DOHH2 (cell line): ENCODE results near the gene QSOX2.

Experiments
- H3F3A ChIP-seq: fragments of 200-600 bp; sonication (generic), shearing (Covaris generic); 2 replicates; pipeline ENCODE4 v1.6.0; 2016; ENCODE audit warnings: antibody characterized with exemption, mild to moderate bottlenecking; ENCODE audit not compliant: control insufficient read depth, insufficient read depth
- H3K27ac ChIP-seq: fragments of 200-600 bp; sonication (generic); 2 replicates; pipeline ENCODE4 v1.5.1; 2014; ENCODE audit warnings: low read depth, mild to moderate bottlenecking, low read length, moderate library complexity
- H3K27me3 ChIP-seq: fragments of 200-600 bp; sonication (generic); 2 replicates; pipeline ENCODE4 v1.6.1; 2014; ENCODE audit warnings: mild to moderate bottlenecking, low read length, mixed read lengths; ENCODE audit not compliant: control insufficient read depth
- H3K36me3 ChIP-seq: fragments of 200-600 bp; sonication (generic); 2 replicates; pipeline ENCODE4 v1.6.1; 2014; ENCODE audit warnings: mild to moderate bottlenecking, low read length, moderate library complexity, mixed read lengths; ENCODE audit not compliant: control insufficient read depth
- H3K4me1 ChIP-seq: fragments of 200-600 bp; sonication (generic); 2 replicates; pipeline ENCODE4 v1.6.1; 2014; ENCODE audit warnings: mild to moderate bottlenecking, low read length, mixed read lengths; ENCODE audit not compliant: control insufficient read depth
- H3K4me2 ChIP-seq: fragments of 200-600 bp; sonication (generic); 2 replicates; pipeline ENCODE4 v1.6.0; 2014; ENCODE audit warnings: mild to moderate bottlenecking, low read length, moderate library complexity
- H3K4me3 ChIP-seq: fragments of 200-600 bp; sonication (generic); 2 replicates; pipeline ENCODE4 v1.5.1; 2014; ENCODE audit warnings: mild to moderate bottlenecking, low read length, mixed read lengths
- H3K79me2 ChIP-seq: fragments of 200-600 bp; sonication (generic); 2 replicates; pipeline ENCODE4 v1.6.1; 2014; ENCODE audit warnings: mild to moderate bottlenecking, low read length, mixed read lengths; ENCODE audit not compliant: control insufficient read depth
- H3K9me2 ChIP-seq: fragments of 200-600 bp; sonication (generic); replicated peaks from 2 replicates; pipeline ENCODE4 v1.6.1; 2014; ENCODE audit warnings: mild to moderate bottlenecking, low read length, mixed read lengths; ENCODE audit not compliant: control insufficient read depth
- H3K9me3 ChIP-seq: fragments of 200-600 bp; sonication (generic); 2 replicates; pipeline ENCODE4 v1.6.1; 2014; ENCODE audit warnings: antibody characterized with exemption, low read length, mixed read lengths; ENCODE audit not compliant: control insufficient read depth, insufficient read depth
- H4K20me1 ChIP-seq: fragments of 200-600 bp; sonication (generic); 2 replicates; pipeline ENCODE4 v1.6.0; 2014; ENCODE audit warnings: low read depth, mild to moderate bottlenecking, antibody characterized with exemption, low read length, moderate library complexity; ENCODE audit not compliant: control insufficient read depth, insufficient read depth
- EZH2phosphoT487 ChIP-seq: fragments of 200-600 bp; sonication (generic); IDR thresholded peaks from 2 replicates; pipeline ENCODE4 v1.6.1; 2017; ENCODE audit warnings: borderline replicate concordance, mild to moderate bottlenecking, antibody characterized with exemption, low read length, moderate library complexity, mixed read lengths
- TF ChIP-seq, protein P1 (sequence below): fragments of 200-600 bp; sonication (generic); IDR thresholded peaks from one replicate; pipeline ENCODE4 v1.5.1; 2014; ENCODE audit warnings: antibody characterized with exemption, mild to moderate bottlenecking, low read depth, low read length; ENCODE audit not compliant: poor library complexity, severe bottlenecking

Gene QSOX2

DNA sequence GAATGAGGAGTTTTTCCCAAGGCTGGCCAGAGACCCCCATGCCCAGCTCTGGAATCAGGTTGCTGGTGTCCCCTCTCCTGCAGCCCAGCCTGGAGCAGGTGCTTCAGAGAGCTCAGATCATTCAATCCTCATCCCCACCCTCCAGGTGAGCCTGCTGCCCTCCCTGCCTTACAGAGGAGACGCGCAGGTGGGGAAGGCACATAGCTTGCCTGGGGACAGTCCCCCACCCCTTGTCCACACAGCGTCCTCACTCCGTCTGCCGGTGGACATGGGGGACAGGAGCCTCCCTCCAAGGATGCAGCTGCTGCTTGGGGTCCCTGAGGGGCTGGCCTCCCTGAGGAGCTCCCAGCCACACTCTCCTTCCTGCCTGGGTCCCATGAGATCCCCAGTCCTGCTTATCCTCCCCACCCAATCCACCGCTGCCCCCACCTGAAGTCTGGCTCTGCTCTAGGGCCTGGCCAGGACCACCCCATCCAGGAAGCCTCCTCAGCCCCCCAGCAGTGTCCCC is 17.1 kb upstream of the QSOX2 start:
- TF ChIP-seq EZH2phosphoT487 = no peak
- TF ChIP-seq, protein P1, sequence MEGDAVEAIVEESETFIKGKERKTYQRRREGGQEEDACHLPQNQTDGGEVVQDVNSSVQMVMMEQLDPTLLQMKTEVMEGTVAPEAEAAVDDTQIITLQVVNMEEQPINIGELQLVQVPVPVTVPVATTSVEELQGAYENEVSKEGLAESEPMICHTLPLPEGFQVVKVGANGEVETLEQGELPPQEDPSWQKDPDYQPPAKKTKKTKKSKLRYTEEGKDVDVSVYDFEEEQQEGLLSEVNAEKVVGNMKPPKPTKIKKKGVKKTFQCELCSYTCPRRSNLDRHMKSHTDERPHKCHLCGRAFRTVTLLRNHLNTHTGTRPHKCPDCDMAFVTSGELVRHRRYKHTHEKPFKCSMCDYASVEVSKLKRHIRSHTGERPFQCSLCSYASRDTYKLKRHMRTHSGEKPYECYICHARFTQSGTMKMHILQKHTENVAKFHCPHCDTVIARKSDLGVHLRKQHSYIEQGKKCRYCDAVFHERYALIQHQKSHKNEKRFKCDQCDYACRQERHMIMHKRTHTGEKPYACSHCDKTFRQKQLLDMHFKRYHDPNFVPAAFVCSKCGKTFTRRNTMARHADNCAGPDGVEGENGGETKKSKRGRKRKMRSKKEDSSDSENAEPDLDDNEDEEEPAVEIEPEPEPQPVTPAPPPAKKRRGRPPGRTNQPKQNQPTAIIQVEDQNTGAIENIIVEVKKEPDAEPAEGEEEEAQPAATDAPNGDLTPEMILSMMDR = no peak
- Histone ChIP-seq H4K20me1 (no peaks in the 10 kb centered on the region), H3K4me2 (no peak overlapping the region), H3K9me2 (no peaks in the 10 kb centered on the region), H3K9me3 (no peaks in the 10 kb centered on the region), H3K27ac (no peak overlapping the region), H3K4me1 (peaks cover 10% of the 10 kb centered on the region), H3K79me2 (no peaks in the 10 kb centered on the region), H3K36me3 (no peaks in the 10 kb centered on the region), H3K27me3 (no peaks in the 10 kb centered on the region), H3F3A (no peaks in the 10 kb centered on the region), H3K4me3 (no peak overlapping the region)

DNA sequence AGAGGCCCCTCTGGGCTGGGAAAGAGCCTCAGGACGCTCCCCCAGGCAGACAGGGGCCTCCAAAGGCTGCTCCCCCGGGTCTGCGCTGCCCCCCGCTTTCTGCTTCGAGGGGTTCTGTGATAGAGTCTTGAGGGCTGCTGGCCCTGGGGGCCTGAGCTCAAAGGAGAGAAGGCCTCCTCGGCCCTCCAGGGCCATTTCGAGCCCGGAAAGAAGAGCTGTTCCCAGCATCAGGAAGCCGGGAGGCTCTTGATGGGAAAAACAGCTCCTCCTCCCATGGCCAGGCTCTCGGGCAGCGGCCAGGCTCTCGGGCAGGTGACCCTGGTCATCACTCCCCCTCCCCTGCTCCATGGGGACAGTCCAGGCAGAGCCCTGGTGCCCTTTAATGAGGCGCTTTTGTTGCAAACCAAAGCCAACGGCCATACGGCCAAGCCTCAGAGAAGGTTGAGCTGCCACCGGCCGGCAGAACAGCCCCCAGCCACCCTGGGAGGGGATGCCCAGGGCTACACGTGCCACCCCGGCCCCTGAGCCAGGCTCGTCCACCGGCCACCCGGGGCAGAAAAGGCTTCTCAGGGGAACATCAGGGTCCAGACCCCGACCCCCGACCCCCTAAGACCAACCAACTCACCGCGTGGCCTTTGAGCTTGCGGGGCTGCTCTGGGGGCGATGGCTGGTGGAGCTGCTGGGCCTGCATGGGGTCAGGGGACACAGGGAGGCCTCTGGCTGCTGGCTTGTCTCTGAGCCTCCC is 16.2 kb upstream of the QSOX2 start:
- Histone ChIP-seq H4K20me1 (no peaks in the 10 kb centered on the region), H3K27me3 (no peaks in the 10 kb centered on the region), H3K9me3 (no peaks in the 10 kb centered on the region), H3K4me1 (peaks cover 4% of the 10 kb centered on the region), H3K36me3 (no peaks in the 10 kb centered on the region), H3K9me2 (no peaks in the 10 kb centered on the region), H3K79me2 (no peaks in the 10 kb centered on the region), H3K4me2 (no peak overlapping the region), H3F3A (no peaks in the 10 kb centered on the region), H3K4me3 (no peak overlapping the region), H3K27ac (no peak overlapping the region)
- no peak for TF ChIP-seq EZH2phosphoT487
- TF ChIP-seq, protein P1 = no peak

GRCh38 chr9:136260936-136261472 is 15.4 kb upstream of the QSOX2 start:
- H4K20me1 ChIP-seq = no peaks in the 10 kb centered on the region
- H3K9me3 ChIP-seq = no peaks in the 10 kb centered on the region
- no peaks in the 10 kb centered on the region for H3F3A ChIP-seq
- H3K4me1 ChIP-seq = no peaks in the 10 kb centered on the region
- TF ChIP-seq, protein P1 = no peak
- TF ChIP-seq EZH2phosphoT487 = no peak
- no peak overlapping the region for H3K4me3 ChIP-seq
- H3K9me2 ChIP-seq = no peaks in the 10 kb centered on the region
- H3K27me3 ChIP-seq = no peaks in the 10 kb centered on the region
- no peaks in the 10 kb centered on the region for H3K79me2 ChIP-seq
- H3K27ac ChIP-seq = no peak overlapping the region
- H3K4me2 ChIP-seq = no peak overlapping the region
- H3K36me3 ChIP-seq = no peaks in the 10 kb centered on the region
